SU-DHL-6 (cell line): ENCODE measurements around the gene TPGS1.

Source experiments
- EZH2phosphoT487 ChIP-seq: fragments of 200-600 bp; sonication (generic), shearing (Covaris generic); conservative IDR thresholded peaks from 2 replicates; pipeline ENCODE4 v1.6.1; 2018; ENCODE audit warnings: mild to moderate bottlenecking, antibody characterized with exemption, low read length, moderate library complexity, mixed read lengths
- TF ChIP-seq, protein P1 (sequence below): fragments of 200-600 bp; sonication (generic); IDR thresholded peaks from one replicate; pipeline ENCODE4 v1.5.1; 2017; ENCODE audit warnings: antibody characterized with exemption, mild to moderate bottlenecking, low read length, moderate library complexity; ENCODE audit not compliant: insufficient read depth, poor library complexity, severe bottlenecking

- TF ChIP-seq, protein P1, sequence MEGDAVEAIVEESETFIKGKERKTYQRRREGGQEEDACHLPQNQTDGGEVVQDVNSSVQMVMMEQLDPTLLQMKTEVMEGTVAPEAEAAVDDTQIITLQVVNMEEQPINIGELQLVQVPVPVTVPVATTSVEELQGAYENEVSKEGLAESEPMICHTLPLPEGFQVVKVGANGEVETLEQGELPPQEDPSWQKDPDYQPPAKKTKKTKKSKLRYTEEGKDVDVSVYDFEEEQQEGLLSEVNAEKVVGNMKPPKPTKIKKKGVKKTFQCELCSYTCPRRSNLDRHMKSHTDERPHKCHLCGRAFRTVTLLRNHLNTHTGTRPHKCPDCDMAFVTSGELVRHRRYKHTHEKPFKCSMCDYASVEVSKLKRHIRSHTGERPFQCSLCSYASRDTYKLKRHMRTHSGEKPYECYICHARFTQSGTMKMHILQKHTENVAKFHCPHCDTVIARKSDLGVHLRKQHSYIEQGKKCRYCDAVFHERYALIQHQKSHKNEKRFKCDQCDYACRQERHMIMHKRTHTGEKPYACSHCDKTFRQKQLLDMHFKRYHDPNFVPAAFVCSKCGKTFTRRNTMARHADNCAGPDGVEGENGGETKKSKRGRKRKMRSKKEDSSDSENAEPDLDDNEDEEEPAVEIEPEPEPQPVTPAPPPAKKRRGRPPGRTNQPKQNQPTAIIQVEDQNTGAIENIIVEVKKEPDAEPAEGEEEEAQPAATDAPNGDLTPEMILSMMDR = no peak
- no peak for TF ChIP-seq EZH2phosphoT487
These were observed 48.1 kb downstream of the TPGS1 start for GRCh38 chr19:555474-555808.
